Stimulated activated CD4-positive, alpha-beta T cell treated with anti-CD3 and anti-CD28 coated beads, Interleukin-4, amount 100 ng/mL, for 24 hours (primary cell): ENCODE data around the gene GAL3ST2.

Experiments used
- DNase-seq: peaks from one replicate; pipeline ENCODE4 v3.0.0-alpha.2; 2020

Gene GAL3ST2

GRCh38 chr2:241846406-241846805 lies 69.8 kb downstream of the GAL3ST2 start:
- DNase-seq = no peak

DNA sequence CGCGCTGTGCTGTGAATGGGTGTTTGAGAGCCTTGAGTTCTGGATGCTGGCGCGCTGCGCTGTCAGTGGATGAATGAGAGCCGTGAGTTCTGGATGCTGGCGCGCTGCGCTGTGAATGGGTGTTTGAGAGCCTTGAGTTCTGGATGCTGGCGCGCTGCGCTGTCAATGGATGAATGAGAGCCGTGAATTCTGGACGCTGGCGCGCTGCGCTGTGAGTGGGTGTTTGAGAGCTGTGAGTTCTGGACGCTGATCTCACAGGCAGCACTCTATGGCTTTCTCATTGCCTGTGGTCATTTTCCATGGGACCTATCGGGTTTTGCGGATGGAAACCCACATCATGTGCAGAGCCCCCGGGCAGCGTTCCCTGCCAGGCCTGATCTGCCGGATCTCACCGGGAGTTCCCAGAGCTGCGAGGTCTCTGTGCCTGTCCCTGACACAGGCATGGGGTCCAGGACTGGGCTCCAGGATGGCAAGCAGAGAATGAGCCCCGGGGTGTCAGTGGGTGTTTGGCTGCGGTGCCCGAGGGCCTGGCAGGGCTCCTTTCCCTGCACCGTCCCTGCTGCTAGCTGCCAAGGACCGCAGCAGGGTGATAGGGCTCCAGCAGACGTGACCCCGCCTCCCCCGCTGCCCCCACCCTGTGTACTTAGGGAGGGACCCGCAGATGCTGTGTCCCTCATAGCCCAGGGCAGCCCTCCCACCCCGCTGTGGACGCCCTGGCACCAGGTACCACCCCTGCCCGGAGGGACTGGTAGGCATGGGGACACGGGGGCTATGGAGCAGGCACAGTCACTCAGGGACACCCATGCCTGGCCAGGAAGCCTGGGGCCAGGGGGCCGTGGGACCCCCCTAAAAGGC lies 72.4 kb downstream of the GAL3ST2 start:
- no peak for DNase-seq

- no peak for DNase-seq
Measured at GRCh38 chr2:241849616-241850543, 73.3 kb downstream of the GAL3ST2 start.

DNA sequence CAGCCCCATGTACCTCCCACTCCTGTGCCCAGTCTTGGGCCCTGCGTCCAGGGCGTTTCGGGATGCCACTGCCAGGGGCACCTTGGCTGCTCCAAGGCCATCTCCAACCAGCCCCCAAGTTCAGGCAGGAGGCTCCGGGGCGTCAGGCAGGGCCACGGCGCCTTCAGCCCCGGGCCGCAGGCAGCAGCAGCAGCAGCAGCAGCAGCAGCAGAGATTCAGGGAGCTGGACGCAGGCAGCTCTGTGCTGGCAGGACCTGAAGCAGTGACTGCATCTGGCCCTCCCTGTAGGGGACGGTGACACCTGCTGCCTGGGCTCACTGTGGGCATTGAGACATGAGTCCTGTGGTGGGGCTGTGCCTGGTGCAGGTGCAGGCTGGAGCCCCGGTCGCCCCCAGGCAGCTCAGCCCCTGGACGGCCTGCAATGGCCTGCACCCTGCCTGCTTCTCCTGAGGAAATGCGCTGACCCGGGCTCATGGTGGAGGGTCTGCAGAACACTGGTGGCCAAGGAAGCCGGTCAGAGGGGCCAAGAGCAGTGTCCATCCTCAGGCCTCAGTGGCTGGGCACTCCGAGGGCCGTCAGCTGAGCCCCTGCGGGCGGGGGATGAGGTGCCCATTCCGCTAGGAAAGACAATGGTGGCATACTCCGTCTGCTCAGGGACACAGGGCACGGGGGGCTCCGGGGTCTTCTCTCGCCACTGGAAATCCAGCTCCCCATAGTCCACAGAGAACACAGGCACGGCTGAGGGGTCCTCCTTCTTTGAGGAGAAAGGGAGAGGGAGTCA lies 74.1 kb downstream of the GAL3ST2 start:
- DNase-seq = no peak

- DNase-seq = no peak
Measured at GRCh38 chr2:241851325-241852115, 74.9 kb downstream of the GAL3ST2 start.

DNA sequence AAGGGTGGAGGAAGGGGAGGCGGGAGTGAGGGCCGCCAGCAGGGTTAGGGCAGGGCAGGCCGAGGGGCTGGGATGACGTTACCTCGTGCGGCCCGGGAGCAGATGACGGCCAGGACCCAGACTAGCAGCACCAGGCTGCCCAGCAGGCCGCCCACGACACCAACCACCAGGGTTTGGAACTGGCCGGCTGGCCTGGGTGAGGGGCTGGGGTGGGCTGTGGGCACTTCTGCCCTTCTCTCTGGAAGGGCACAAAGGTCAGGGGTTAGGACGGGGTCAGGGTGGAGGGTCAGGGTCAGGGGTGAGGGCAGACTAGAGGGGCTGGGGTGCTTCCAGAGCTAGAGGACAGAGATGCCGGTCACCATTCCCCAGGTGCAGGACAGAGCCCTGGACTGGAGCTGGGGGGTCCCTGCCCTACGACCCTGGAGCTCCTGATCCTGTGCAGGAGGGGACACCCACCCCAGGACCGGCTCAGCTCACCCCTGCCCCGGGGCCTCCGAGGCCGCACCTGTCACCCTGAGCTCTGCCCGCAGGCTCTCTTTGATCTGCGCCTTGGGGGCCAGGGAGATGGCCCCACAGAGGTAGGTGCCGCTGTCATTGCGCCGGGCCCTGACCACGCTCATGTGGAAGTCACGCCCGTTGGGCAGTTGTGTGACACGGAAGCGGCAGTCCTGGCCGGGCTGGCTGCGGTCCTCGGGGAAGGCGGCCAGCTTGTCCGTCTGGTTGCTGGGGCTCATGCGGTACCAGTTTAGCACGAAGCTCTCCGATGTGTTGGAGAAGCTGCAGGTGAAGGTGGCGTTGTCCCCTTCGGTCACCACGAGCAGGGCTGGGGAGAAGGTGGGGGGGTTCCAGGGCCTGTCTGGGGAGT lies 75.7 kb downstream of the GAL3ST2 start:
- no peak for DNase-seq

DNA sequence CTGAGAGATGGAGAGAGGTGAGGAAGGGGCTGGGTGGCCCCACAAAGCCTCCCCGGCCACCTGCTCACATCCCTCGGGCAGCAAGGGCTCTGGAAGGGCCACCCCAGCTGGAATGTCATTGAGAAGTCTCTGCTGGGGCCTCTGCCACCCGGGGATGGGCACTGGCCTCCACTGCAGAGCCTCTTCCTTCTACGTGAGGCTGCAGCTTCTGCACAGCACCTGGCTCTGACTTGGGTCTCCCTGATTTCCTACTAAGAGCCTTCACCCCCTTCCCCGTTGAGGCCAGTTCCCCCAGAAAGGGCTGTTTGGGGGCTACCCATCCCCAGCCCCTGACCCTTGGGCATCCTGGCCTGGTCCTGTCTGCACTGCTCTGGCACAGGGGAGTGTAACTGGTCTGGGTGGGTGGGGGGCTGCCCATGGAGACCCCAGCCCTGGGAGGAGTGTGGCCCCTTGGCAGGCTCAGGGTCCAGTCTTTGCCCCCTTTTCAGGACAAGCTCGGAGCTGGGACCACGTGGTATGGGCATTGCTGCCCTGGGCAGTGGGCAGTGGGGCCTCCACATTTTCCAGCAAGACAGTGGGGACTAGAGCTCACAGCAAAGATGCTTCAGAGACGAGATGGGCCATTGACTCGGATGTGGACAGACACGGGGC lies 76.5 kb downstream of the GAL3ST2 start:
- DNase-seq = no peak
